Ovary (tissue), 9 donors: ENCODE data around the gene CEND1. TPM values are rescaled to one million over a fixed set of nuclear protein-coding genes. Genes with fewer than 3 reads are reported as not detected.

Experiments
- DNase-seq, 5 donors: peaks; one replicate each; pipeline ENCODE4 v3.0.0-alpha.2; 2019 to 2020
- H3K27ac ChIP-seq, 2 donors: fragments of 200-600 bp; one replicate each; pipeline versions ENCODE4 v1.5.1 to v1.8.0; 2019 to 2022
- H3K27me3 ChIP-seq: fragments of 200-600 bp; one replicate; pipeline ENCODE4 v1.8.0; 2022
- H3K36me3 ChIP-seq: fragments of 200-600 bp; sonication (generic); one replicate; pipeline ENCODE4 v1.5.1; 2019
- H3K4me1 ChIP-seq: one replicate; pipeline ENCODE4 v1.8.1; 2013; ENCODE audit warnings: mild to moderate bottlenecking, moderate library complexity; ENCODE audit not compliant: insufficient read depth
- H3K4me3 ChIP-seq: fragments of 200-600 bp; sonication (generic); one replicate; pipeline ENCODE4 v1.5.1; 2017
- H3K9me3 ChIP-seq, 2 donors: fragments of 200-600 bp in 1 of 2; sonication (generic) in 1 of 2; one replicate each; pipeline versions ENCODE4 v1.5.1 to v1.8.1; 2013 to 2019; ENCODE audit warnings: mild to moderate bottlenecking in 1 of 2, moderate library complexity in 1 of 2
- CTCF ChIP-seq, 3 donors: fragments of 450-650 bp in 2 of 3; fragments of 200-600 bp in 1 of 3; IDR thresholded peaks; one replicate each; pipeline versions ENCODE4 v1.5.1 to v1.8.0; 2016 to 2022; ENCODE audit warnings: antibody characterized with exemption in 3 of 3, mild to moderate bottlenecking in 1 of 3
- EP300 ChIP-seq: sonication (generic); formaldehyde crosslinking; IDR thresholded peaks from one replicate; pipeline ENCODE4 v1.6.1; 2017; ENCODE audit warnings: antibody characterized with exemption
- POLR2A ChIP-seq: fragments of 450-650 bp; IDR thresholded peaks from one replicate; pipeline ENCODE4 v1.6.1; 2017; ENCODE audit warnings: antibody characterized with exemption, mild to moderate bottlenecking, moderate library complexity
- WGBS, 3 donors: extraction: QIAGEN DNeasy Blood & Tissue Kit in 1 of 3; methylation state at CpG; one replicate each; pipeline versions ENCODE4 v1.1.5 to v1.1.7; 2013 to 2017; 5-methylcytosine and 5-hydroxymethylcytosine counted together
- intact Hi-C, 4 donors: fragments of 100-400 bp; cut with DNase I; formaldehyde crosslinking; loops; one replicate each; pipeline versions ENCODE4 v1.11.0 to v1.15.1; 2022 to 2023
- polyA plus RNA-seq, 2 donors: library from polyadenylated mRNA; stranded (reverse); fragments of 200-250 nt in 1 of 2; fragments of 350-450 nt in 1 of 2; fragmentation: Illumina TruSeq in 1 of 2; extraction: RNeasy Lipid Tissue Mini Kit (QIAGEN cat#74804) in 1 of 2; gene quantifications; one replicate each; pipeline ENCODE4 v1.2.3, GENCODE V29; 2013 to 2014
- total RNA-seq, 7 donors: library from RNA; depleted of rRNA in 2 of 7; stranded (reverse); fragments of >200 nt in 2 of 7; fragmentation: NEBNext Ultra II Directional in 3 of 7; extraction: Animal tissue kit (Norgen Biotek cat#: 25700) in 3 of 7; gene quantifications; one replicate each; pipeline versions ENCODE4 v1.1.0 to v1.2.4, GENCODE V29; 2016 to 2023
- donor health status: DM: no; HTN: no; CAD: no; lungs with moderate emphysema.
- donor health status: DM: no; HTN: no; CAD: no.
- donor health status: Bipolar disorder and iron deficiency.
- donor health status: DM: yes; HTN: yes; CAD: no.
- donor health status: DM: no; HTN: no; CAD: no.
- donor health status: DM: yes; HTN: yes; CAD: no.

CEND1 gene
- total and polyA plus RNA-seq, 9 donors: 0.07 to 0.15 TPM; not detected in 7

GRCh38 chr11:795634-796564, 6.0 kb upstream of the CEND1 start:
- TF ChIP-seq CTCF (IDR thresholded peaks at IDR 0.05) (no peak), POLR2A (no peak), EP300 (no peak)
- intact Hi-C loops: no loop called here
- H3K27me3 ChIP-seq: no peaks in the 10 kb centered on the region
- peaks cover 13% of the 10 kb centered on the region for H3K4me1 ChIP-seq
- H3K36me3 ChIP-seq: no peaks in the 10 kb centered on the region
- H3K4me3 ChIP-seq: peak overlapping the region; percentile 71
- 1 to 3% (median 1%) methylated on average over 14 to 26 of the region's 26 CpGs for WGBS, 3 donors
- H3K27ac ChIP-seq: peak overlapping the region; percentile 73
- DNase-seq: peak; percentile 80 to 83 (median 80)
- no peaks in the 10 kb centered on the region for H3K9me3 ChIP-seq

- peak overlapping the region; percentile 53 to 73 for H3K27ac ChIP-seq
- intact Hi-C loops: no loop called here
- H3K4me1 ChIP-seq: peaks cover 13% of the 10 kb centered on the region
- peak in 3 of 5 donors; percentile 56 to 62 (median 58) for DNase-seq
- no peaks in the 10 kb centered on the region for H3K36me3 ChIP-seq
- no peaks in the 10 kb centered on the region for H3K9me3 ChIP-seq
- whole genome bisulfite sequencing, 3 donors: 36 to 42% (median 40%) methylated on average over 36 to 38 of the region's 38 CpGs
- TF ChIP-seq EP300 (no peak), CTCF (IDR thresholded peaks at IDR 0.05) (no peak), POLR2A (no peak)
- no peaks in the 10 kb centered on the region for H3K27me3 ChIP-seq
- peak overlapping the region; percentile 71 for H3K4me3 ChIP-seq
Measured at GRCh38 chr11:794766-795633, 5.1 kb upstream of the CEND1 start.

- no peaks in the 10 kb centered on the region for H3K9me3 ChIP-seq
- 76 to 87% (median 76%) methylated on average over 28 to 31 of the region's 31 CpGs for WGBS, 3 donors
- H3K4me3 ChIP-seq: no peak overlapping the region
- no peak for DNase-seq
- no peaks in the 10 kb centered on the region for H3K36me3 ChIP-seq
- peaks cover 13% of the 10 kb centered on the region for H3K4me1 ChIP-seq
- no peaks in the 10 kb centered on the region for H3K27me3 ChIP-seq
- no peak overlapping the region for H3K27ac ChIP-seq
- TF ChIP-seq POLR2A (no peak), EP300 (no peak), CTCF (IDR thresholded peaks at IDR 0.05) (no peak)
- intact Hi-C loops: no loop called here
Measured at GRCh38 chr11:794013-794765, 4.3 kb upstream of the CEND1 start.

- 80 to 87% (median 84%) methylated on average over 7 of the region's 7 CpGs for WGBS, 3 donors
- Histone ChIP-seq H3K4me3 (no peak overlapping the region), H3K36me3 (no peaks in the 10 kb centered on the region), H3K9me3 (no peaks in the 10 kb centered on the region), H3K4me1 (peaks cover 13% of the 10 kb centered on the region), H3K27me3 (no peaks in the 10 kb centered on the region), H3K27ac (no peak overlapping the region)
- intact Hi-C loops: no loop called here
- TF ChIP-seq CTCF (IDR thresholded peaks at IDR 0.05) (no peak), EP300 (no peak), POLR2A (no peak)
- no peak for DNase-seq
Measured at GRCh38 chr11:793556-793955, 3.7 kb upstream of the CEND1 start.
